Heart right ventricle (tissue), 16 donors: ENCODE results near the gene SESN2. TPM values are rescaled to one million over a fixed set of nuclear protein-coding genes. Genes with fewer than 3 reads are reported as not detected.

ENCODE experiments used
- ATAC-seq, 8 donors: fragments of 200-7000 bp; cut with Tn5 transposase; one replicate each; pipeline ENCODE4 v1.9.1; 2020; ENCODE audit warnings: mild to moderate bottlenecking in 8 of 8, moderate library complexity in 8 of 8, moderate number of reproducible peaks in 1 of 8
- DNase-seq, 2 donors: peaks; one replicate each; pipeline ENCODE4 v3.0.0-alpha.2; 2020
- H3K27ac ChIP-seq, 10 donors: fragments of 200-600 bp; sonication (generic) in 2 of 10; one replicate each; pipeline versions ENCODE4 v1.5.0 to v1.8.0; 2020 to 2022; ENCODE audit warnings: mild to moderate bottlenecking in 3 of 10
- H3K27me3 ChIP-seq, 7 donors: fragments of 200-600 bp; one replicate each; pipeline ENCODE4 v1.8.0; 2021 to 2022; ENCODE audit warnings: mild to moderate bottlenecking in 2 of 7
- H3K36me3 ChIP-seq, 9 donors: fragments of 200-600 bp; sonication (generic) in 1 of 9; one replicate each; pipeline versions ENCODE4 v1.5.0 to v1.8.0; 2020 to 2022; ENCODE audit warnings: mild to moderate bottlenecking in 2 of 9
- H3K4me1 ChIP-seq, 9 donors: fragments of 200-600 bp; sonication (generic) in 1 of 9; one replicate each; pipeline versions ENCODE4 v1.5.0 to v1.8.0; 2020 to 2022; ENCODE audit warnings: mild to moderate bottlenecking in 4 of 9
- H3K4me3 ChIP-seq, 10 donors: fragments of 200-600 bp; sonication (generic) in 2 of 10; one replicate each; pipeline versions ENCODE4 v1.5.0 to v1.8.0; 2020 to 2022; ENCODE audit warnings: mild to moderate bottlenecking in 7 of 10, moderate library complexity in 2 of 10
- H3K9me3 ChIP-seq, 11 donors: fragments of 200-600 bp in 10 of 11; sonication (generic) in 2 of 11; one replicate each; pipeline versions ENCODE4 v1.5.0 to v1.8.0; 2013 to 2022; ENCODE audit warnings: mild to moderate bottlenecking in 2 of 11, control low read depth in 1 of 11, moderate library complexity in 1 of 11
- CTCF ChIP-seq, 9 donors: fragments of 200-600 bp; sonication (generic) in 2 of 9; IDR thresholded peaks; one replicate each; pipeline versions ENCODE4 v1.5.0 to v1.8.0; 2021 to 2022; ENCODE audit warnings: antibody characterized with exemption in 9 of 9, mild to moderate bottlenecking in 5 of 9, moderate library complexity in 1 of 9
- WGBS, 2 donors: extraction: QIAGEN DNeasy Blood & Tissue Kit; methylation state at CpG; one replicate each; pipeline ENCODE4 v1.1.7; 2013; ENCODE audit warnings: inconsistent platforms in 1 of 2; 5-methylcytosine and 5-hydroxymethylcytosine counted together
- intact Hi-C, 10 donors: fragments of 100-400 bp; cut with DNase I; formaldehyde crosslinking; loops; one replicate each; pipeline versions ENCODE4 v1.11.1 to v1.14.2; 2022
- polyA plus RNA-seq, 2 donors: library from polyadenylated mRNA; stranded (reverse); fragments of 200-250 nt; gene quantifications; one replicate each; pipeline ENCODE4 v1.2.3, GENCODE V29; 2013
- total RNA-seq, 10 donors: library from RNA; stranded (reverse); fragmentation: NEBNext Ultra II Directional in 3 of 10; extraction: Animal tissue kit (Norgen Biotek cat#: 25700) in 3 of 10; gene quantifications; one replicate each; pipeline versions ENCODE4 v1.2.1 to v1.2.4, GENCODE V29; 2021 to 2023
- donor health status: Arrhythmogenic right ventricular cardiomyopathy.
- donor health status: ischemic (EF 13 %, LVEDD 7.1; RV severe dilation, severe dysfunction).
- donor health status: healthy with polysubstance abuse.
- donor health status: DM: no; HTN: yes; CAD: no.
- donor health status: DM: no; HTN: no; CAD: no.
- donor health status: ischemic (EF 25% LVEDD 6.9; RV normal size, moderate dysfunction).
- donor health status: ischemic (EF 25% LVEDD 5.7; RV mildly dilated, moderate dysfunction).
- donor health status: healthy.
- donor health status: DM: yes; HTN: yes; CAD: no.
- donor health status: Ischemic cardiomyopathy.
- donor health status: ischemic (EF 35%, LVEDD 5.7; RV mildly dilated, moderate dysfunction).
- donor health status: nonischemic (EF 11% LVEDD 7.7; RV severe dilation, severe dysfunction).
- donor health status: DM: yes; HTN: yes; CAD: no.
- donor health status: PGD.
- donor health status: ischemic (EF 29% LVEDD 5.4; RV normal size, mild dysfunction).
- donor health status: nonischemic (EF 23%, LVEDD 6.1; RV moderate dilation, normal function).

Gene SESN2
- total and polyA plus RNA-seq, 12 donors = 1.9 to 7.9 (median 3.6) TPM

DNA sequence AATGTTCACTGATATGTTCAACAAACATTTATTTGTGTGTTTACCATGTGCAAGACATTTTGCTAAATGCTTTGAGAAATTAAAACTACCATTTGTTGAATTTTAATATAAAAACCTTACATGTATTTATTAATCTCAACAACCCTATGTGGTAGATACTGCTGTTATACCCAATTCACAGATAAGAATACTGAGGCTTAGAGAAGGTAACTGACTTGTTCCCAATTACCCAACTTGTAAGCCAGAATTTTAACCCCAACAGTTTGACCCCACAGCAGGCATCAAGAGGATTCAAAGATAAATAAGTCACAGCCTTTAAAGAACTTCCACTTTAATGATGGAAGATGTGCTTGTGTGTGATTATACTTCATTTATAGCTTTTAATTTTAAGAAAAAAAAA, 30.2 kb upstream of the SESN2 start:
- Histone ChIP-seq H3K27ac (no peak overlapping the region), H3K9me3 (no peaks in the 10 kb centered on the region), H3K4me3 (no peak overlapping the region), H3K4me1 (peaks cover 3 to 31% (median 17%) of the 10 kb centered on the region in 9 donors), H3K27me3 (no peaks in the 10 kb centered on the region), H3K36me3 (peaks cover 0 to 68% (median 40%) of the 10 kb centered on the region in 9 donors)
- no peak for DNase-seq
- no peak for ATAC-seq
- intact Hi-C loops = no loop called here
- TF ChIP-seq CTCF (IDR thresholded peaks at IDR 0.05) = no peak

DNA sequence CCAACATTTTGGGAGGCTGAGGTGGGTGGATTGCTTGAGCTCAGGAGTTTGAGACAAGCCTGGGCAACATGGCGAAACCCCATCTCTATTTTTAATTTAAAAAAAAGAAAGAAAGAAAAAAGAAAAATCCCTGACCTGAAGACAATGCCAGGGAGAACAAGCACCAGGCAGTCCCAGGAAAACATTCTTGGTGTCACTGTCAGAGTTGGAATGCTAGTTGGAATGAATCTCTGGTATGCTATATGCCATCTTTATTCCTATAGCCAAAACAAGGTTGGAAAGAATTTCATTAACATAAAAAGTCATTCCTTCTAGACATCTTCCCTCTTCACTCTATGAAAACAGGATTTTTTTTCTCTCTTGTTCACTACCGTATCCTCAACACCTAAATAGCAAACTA, 29.3 kb upstream of the SESN2 start:
- no peaks in the 10 kb centered on the region for H3K9me3 ChIP-seq
- peaks cover 3 to 32% (median 18%) of the 10 kb centered on the region in 9 donors for H3K4me1 ChIP-seq
- DNase-seq (no peak), ATAC-seq (no peak)
- peaks cover 0 to 59% (median 31%) of the 10 kb centered on the region in 9 donors for H3K36me3 ChIP-seq
- no peak overlapping the region for H3K4me3 ChIP-seq
- intact Hi-C loops = loop anchor here in 1 of 10 donors (10.0 kb wide), 1 partner anchor 345 kb away; no protein-coding TSS in a partner anchor
- WGBS, 2 donors = 75 to 81% methylated on average over 2 of the region's 2 CpGs
- no peak overlapping the region for H3K27ac ChIP-seq
- TF ChIP-seq CTCF (IDR thresholded peaks at IDR 0.05) = no peak
- no peaks in the 10 kb centered on the region for H3K27me3 ChIP-seq

- intact Hi-C loops = loop anchor here in 1 of 10 donors (10.0 kb wide), 1 partner anchor 342 kb away; no protein-coding TSS in a partner anchor
- peaks cover 3 to 49% (median 36%) of the 10 kb centered on the region in 9 donors for H3K4me1 ChIP-seq
Measured at GRCh38 chr1:28232558-28233263, 26.6 kb upstream of the SESN2 start, which contains the start of gene DNAJC8. DNAJC8 (minus strand) TSS chr1:28233029; CDS start chr1:28232998, 31 bp downstream.

DNA sequence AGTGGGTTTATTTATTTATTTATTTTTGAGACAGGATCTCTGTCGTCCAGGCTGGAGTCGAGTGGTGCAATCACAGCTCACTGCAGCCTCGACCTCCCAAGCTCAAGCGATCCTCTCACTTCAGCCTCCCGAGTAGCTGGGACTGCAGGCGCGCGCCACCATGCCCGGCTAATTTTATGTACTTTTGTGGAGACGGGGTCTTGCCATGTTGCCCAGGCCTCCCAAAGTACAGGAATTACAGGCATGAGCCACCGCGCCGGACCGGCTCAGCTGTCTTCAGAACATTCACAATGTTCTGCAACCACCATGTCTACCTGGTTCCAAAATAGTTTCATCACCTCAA, 26.1 kb upstream of the SESN2 start:
- TF ChIP-seq CTCF (IDR thresholded peaks at IDR 0.05) = no peak
- 65 to 68% methylated on average over 14 of the region's 14 CpGs for WGBS, 2 donors
- no peak for ATAC-seq
- Histone ChIP-seq H3K27me3 (no peaks in the 10 kb centered on the region), H3K27ac (peak overlapping the region in 9 of 10 donors; percentile 46 to 91 (median 79)), H3K36me3 (peaks cover 0 to 35% (median 5%) of the 10 kb centered on the region in 9 donors), H3K4me3 (peak overlapping the region; percentile 64 to 96 (median 86)), H3K4me1 (peaks cover 3 to 55% (median 39%) of the 10 kb centered on the region in 9 donors), H3K9me3 (no peaks in the 10 kb centered on the region)
- DNase-seq = no peak
- intact Hi-C loops = loop anchor here in 1 of 10 donors (10.0 kb wide), 1 partner anchor 342 kb away; no protein-coding TSS in a partner anchor

More at GRCh38 chr1:28232558-28233263, 26.6 kb upstream of the SESN2 start, which contains the start of gene DNAJC8:
- H3K27me3 ChIP-seq = no peaks in the 10 kb centered on the region
- ATAC-seq = peak; percentile 73 to 84 (median 77)
- 0 to 1% methylated on average over 40 of the region's 40 CpGs for WGBS, 2 donors
- peak; percentile 94 to 96 for DNase-seq
- H3K9me3 ChIP-seq = no peaks in the 10 kb centered on the region
- peak within 1 kb of the TSS; percentile 64 to 96 (median 86) for H3K4me3 ChIP-seq
- H3K36me3 ChIP-seq = peaks cover 0 to 35% (median 8%) of the 10 kb centered on the region in 9 donors
- TF ChIP-seq CTCF (IDR thresholded peaks at IDR 0.05) = no peak
- peak within 1 kb of the TSS; percentile 23 to 91 (median 78) for H3K27ac ChIP-seq
